ENCODE data around the gene PCBP3. TPM values are rescaled to one million over a fixed set of nuclear protein-coding genes. Genes with fewer than 3 reads are reported as not detected.
"Not testable (repeated sequence)": the region's sequence is repeated elsewhere in the genome, so short reads cannot be mapped to it uniquely, and the experiment has no call there.

PCBP3 gene
- total and polyA plus RNA-seq, 2 experiments from 2014 or later: 3.4 to 4.3 TPM

DNA sequence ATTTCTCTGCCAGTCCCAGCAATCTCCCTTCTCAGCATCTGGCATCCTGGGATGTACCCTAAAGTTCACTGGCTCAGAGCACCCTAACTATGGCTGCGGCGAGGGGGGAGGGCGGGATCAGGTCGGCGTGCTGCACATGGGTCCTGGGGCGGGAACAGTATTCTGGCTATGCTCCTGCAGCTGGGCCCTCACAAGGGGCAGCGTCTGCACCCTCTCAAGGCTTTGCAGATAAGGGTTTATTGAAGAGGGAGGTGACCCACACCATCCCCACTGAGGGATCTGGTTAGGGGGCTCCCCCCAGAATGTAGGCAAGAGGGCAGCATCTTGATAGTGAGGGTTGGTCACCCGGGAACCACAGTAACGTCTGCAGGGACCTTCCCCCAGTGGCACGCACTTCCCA, 44.9 kb upstream of the PCBP3 start:
- Histone ChIP-seq H3K9me3 (ENCODE audit: low read depth) (no peaks in the 10 kb centered on the region), H3K27me3 (no peaks in the 10 kb centered on the region), H3K4me1 (ENCODE audit: low read depth) (no peaks in the 10 kb centered on the region), H3K27ac (no peak overlapping the region), H3K36me3 (no peaks in the 10 kb centered on the region), H3K4me3 (no peak overlapping the region)
- TF ChIP-seq, protein P1, sequence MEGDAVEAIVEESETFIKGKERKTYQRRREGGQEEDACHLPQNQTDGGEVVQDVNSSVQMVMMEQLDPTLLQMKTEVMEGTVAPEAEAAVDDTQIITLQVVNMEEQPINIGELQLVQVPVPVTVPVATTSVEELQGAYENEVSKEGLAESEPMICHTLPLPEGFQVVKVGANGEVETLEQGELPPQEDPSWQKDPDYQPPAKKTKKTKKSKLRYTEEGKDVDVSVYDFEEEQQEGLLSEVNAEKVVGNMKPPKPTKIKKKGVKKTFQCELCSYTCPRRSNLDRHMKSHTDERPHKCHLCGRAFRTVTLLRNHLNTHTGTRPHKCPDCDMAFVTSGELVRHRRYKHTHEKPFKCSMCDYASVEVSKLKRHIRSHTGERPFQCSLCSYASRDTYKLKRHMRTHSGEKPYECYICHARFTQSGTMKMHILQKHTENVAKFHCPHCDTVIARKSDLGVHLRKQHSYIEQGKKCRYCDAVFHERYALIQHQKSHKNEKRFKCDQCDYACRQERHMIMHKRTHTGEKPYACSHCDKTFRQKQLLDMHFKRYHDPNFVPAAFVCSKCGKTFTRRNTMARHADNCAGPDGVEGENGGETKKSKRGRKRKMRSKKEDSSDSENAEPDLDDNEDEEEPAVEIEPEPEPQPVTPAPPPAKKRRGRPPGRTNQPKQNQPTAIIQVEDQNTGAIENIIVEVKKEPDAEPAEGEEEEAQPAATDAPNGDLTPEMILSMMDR (IDR thresholded peaks at IDR 0.05; ENCODE audit: low read depth, low read length): no peak
- no peak for DNase-seq (ENCODE audit: low read depth in 1 of 2, low spot score in 1 of 2)

DNA sequence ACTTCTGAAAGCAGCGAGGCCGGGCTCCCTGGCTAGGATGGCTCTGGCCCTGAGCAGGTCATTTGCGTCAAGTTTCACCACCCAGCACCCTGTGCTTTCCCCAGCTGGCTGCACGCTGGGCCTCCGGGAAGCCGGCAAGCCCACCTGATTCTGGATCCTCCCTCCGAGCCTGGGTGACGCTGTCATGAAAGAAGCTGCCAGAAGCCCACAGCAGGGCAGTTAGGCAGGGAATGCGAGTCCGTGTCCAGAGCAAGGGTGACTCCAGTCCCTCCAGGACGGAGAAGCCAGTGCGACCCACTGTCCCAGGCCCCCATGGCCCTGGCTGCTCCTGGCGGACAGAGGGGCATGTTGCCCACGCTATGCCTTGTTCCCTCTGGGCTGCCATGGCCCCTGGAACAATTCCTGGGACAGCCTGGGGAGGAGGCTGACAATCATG, 44.4 kb upstream of the PCBP3 start:
- DNase-seq (ENCODE audit: low read depth in 1 of 2, low spot score in 1 of 2): no peak
- TF ChIP-seq, protein P1 (IDR thresholded peaks at IDR 0.05; ENCODE audit: low read depth, low read length): no peak
- H3K4me1 ChIP-seq (ENCODE audit: low read depth): no peaks in the 10 kb centered on the region
- H3K9me3 ChIP-seq (ENCODE audit: low read depth): no peaks in the 10 kb centered on the region
- H3K36me3 ChIP-seq: no peaks in the 10 kb centered on the region
- no peak overlapping the region for H3K27ac ChIP-seq
- H3K4me3 ChIP-seq: no peak overlapping the region
- no peaks in the 10 kb centered on the region for H3K27me3 ChIP-seq

DNA sequence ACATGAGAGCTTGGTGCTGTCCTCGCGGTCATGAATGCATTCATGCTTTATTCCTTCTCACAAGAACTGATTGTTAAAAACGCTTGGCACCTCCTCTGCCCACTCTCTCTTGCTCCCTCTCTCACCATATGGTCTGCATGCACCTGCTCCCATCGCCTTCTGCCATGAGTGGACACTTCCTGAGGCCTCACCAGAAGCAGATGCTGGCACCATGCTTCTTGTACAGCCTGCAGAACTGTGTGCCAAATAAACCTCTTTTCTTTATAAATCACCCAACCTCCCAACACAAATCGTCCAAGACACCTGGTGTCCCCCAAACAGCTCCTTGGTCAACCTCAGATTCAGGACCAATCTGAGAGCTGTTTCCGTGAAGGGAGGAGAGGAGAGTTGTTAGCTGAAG, 43.3 kb upstream of the PCBP3 start:
- DNase-seq (ENCODE audit: low read depth in 1 of 2, low spot score in 1 of 2): no peak
- no peaks in the 10 kb centered on the region for H3K36me3 ChIP-seq
- no peaks in the 10 kb centered on the region for H3K4me1 ChIP-seq (ENCODE audit: low read depth)
- TF ChIP-seq, protein P1 (IDR thresholded peaks at IDR 0.05; ENCODE audit: low read depth, low read length): no peak
- no peak overlapping the region for H3K27ac ChIP-seq
- H3K27me3 ChIP-seq: no peaks in the 10 kb centered on the region
- H3K9me3 ChIP-seq (ENCODE audit: low read depth): no peaks in the 10 kb centered on the region
- H3K4me3 ChIP-seq: no peak overlapping the region

DNA sequence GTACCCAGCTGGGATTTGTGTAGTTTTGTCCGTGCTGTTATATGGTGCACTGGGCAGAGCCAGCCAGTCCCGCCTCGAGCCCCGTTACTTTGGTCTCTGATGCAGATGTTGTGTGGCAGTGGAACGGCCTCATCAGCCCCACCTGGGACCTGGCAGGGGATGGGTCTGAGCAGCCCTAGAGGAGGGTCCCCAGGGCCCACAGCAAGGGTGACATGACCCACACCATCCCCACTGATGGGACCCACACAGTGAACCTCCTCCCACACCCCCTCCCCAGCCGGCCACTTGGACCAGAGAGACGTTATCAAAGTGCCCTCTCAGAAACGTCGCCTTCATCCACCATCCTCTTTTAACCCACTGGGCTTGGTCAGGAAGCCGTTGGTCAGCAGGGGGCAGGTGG, 42.0 kb upstream of the PCBP3 start:
- no peak for DNase-seq (ENCODE audit: low read depth in 1 of 2, low spot score in 1 of 2)
- H3K27ac ChIP-seq: no peak overlapping the region
- H3K4me3 ChIP-seq: no peak overlapping the region
- no peaks in the 10 kb centered on the region for H3K9me3 ChIP-seq (ENCODE audit: low read depth)
- TF ChIP-seq, protein P1 (IDR thresholded peaks at IDR 0.05; ENCODE audit: low read depth, low read length): no peak
- H3K36me3 ChIP-seq: no peaks in the 10 kb centered on the region
- H3K4me1 ChIP-seq (ENCODE audit: low read depth): no peaks in the 10 kb centered on the region
- H3K27me3 ChIP-seq: no peaks in the 10 kb centered on the region

DNA sequence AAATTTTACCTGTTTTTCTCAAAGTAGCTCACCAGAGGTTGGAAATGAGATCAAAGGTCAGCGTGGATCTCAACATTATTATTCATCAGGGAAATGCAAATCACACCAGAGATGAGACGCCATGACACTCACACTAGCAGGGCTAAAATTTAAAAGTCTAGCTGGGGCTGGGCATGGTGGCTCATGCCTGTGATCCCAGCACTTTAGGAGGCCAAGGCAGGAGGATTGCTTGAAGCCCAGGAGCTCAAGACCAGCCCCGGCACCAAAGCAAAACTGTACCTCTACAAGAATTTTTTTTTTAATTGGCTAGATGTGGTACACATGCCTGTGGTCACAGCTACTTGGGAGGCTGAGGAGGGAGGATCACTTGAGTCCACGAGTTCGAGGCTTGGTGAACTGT, 41.4 kb upstream of the PCBP3 start:
- TF ChIP-seq, protein P1 (IDR thresholded peaks at IDR 0.05; ENCODE audit: low read depth, low read length): no peak
- Histone ChIP-seq H3K4me1 (ENCODE audit: low read depth) (no peaks in the 10 kb centered on the region), H3K27me3 (no peaks in the 10 kb centered on the region), H3K27ac (no peak overlapping the region), H3K4me3 (no peak overlapping the region), H3K36me3 (no peaks in the 10 kb centered on the region), H3K9me3 (ENCODE audit: low read depth) (no peaks in the 10 kb centered on the region)
- DNase-seq (ENCODE audit: low read depth in 1 of 2, low spot score in 1 of 2): no peak

DNA sequence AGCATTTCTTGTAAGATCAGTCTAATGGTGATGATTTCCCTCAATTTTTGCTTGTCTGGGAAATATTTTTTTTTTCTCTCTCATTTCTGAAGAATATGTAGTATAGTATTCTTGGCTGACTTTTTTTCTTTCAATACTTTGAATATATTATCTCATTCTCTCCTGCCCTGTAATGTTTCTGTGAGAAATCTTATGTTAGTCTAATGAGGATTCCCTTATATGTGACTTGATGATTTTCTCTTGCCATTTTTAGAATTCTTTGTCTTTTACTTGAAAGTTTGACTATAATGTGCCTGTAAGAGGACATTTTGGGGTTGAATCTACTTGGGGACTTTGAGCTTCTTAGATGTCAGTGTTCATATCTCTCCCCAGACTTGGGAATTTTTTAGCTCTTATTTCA, 40.0 kb upstream of the PCBP3 start:
- Histone ChIP-seq H3K27ac (no peak overlapping the region), H3K4me3 (no peak overlapping the region), H3K27me3 (peaks cover 6% of the 10 kb centered on the region), H3K36me3 (no peaks in the 10 kb centered on the region), H3K4me1 (ENCODE audit: low read depth) (no peaks in the 10 kb centered on the region), H3K9me3 (ENCODE audit: low read depth) (no peaks in the 10 kb centered on the region)
- TF ChIP-seq, protein P1 (IDR thresholded peaks at IDR 0.05; ENCODE audit: low read depth, low read length): no peak
- no peak for DNase-seq (ENCODE audit: low read depth in 1 of 2, low spot score in 1 of 2)

DNA sequence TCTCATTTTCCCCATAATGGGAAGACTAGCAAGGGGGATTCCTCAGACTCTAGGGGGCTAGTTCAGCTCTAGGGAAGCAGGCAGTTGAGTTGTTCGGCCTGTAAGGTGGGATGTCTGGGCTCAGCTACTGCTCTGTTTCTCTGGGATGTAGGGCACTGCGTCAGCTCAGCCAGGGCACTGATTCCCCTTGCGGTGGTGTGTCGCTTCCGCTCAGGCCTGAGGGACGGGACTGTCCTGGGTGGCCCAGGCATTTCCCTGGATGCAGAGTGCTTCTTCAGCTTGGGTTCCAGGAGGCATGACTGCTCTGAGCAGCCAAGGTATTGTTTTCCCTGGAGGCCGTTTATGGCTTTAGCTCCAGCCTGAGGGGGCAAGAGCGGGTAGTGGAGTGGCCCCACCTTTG, 38.8 kb upstream of the PCBP3 start:
- not testable (repeated sequence) for H3K27ac ChIP-seq; H3K4me3 ChIP-seq; H3K36me3 ChIP-seq; DNase-seq (ENCODE audit: low read depth in 1 of 2, low spot score in 1 of 2); H3K4me1 ChIP-seq (ENCODE audit: low read depth); H3K9me3 ChIP-seq (ENCODE audit: low read depth)
- peaks cover 14% of the 10 kb centered on the region for H3K27me3 ChIP-seq
